Activated T-cell treated with anti-CD3 and anti-CD28 coated beads for 4 hours (primary cell): ENCODE measurements around the gene ANKHD1.

Experiments used
- DNase-seq: peaks from one replicate; pipeline ENCODE4 v3.0.0-alpha.2; 2020

The ANKHD1 gene

GRCh38 chr5:140546851-140547507 is 145.3 kb downstream of the ANKHD1 start:
- no peak for DNase-seq

- peak; percentile 76 for DNase-seq
Observed at GRCh38 chr5:140547508-140548299, 146.1 kb downstream of the ANKHD1 start, which contains the start of gene EIF4EBP3. Gene EIF4EBP3, plus strand, starts transcription at chr5:140547662. Its CDS starts 76 bp downstream, at chr5:140547738.

- DNase-seq: no peak
Observed at GRCh38 chr5:140548300-140548688, 146.7 kb downstream of the ANKHD1 start.

- no peak for DNase-seq
Observed at GRCh38 chr5:140548791-140549190, 147.2 kb downstream of the ANKHD1 start.

- DNase-seq: no peak
Observed at GRCh38 chr5:140549237-140550144, 147.9 kb downstream of the ANKHD1 start.

GRCh38 chr5:140550147-140551079 is 148.8 kb downstream of the ANKHD1 start:
- DNase-seq: no peak

GRCh38 chr5:140551872-140552271 is 150.2 kb downstream of the ANKHD1 start:
- no peak for DNase-seq

- no peak for DNase-seq
Observed at GRCh38 chr5:140553657-140554056, 152.0 kb downstream of the ANKHD1 start.

- no peak for DNase-seq
Observed at GRCh38 chr5:140554454-140554853, 152.8 kb downstream of the ANKHD1 start.

GRCh38 chr5:140555747-140556312 is 154.2 kb downstream of the ANKHD1 start:
- no peak for DNase-seq

- no peak for DNase-seq
Observed at GRCh38 chr5:140556438-140556837, 154.8 kb downstream of the ANKHD1 start.

- DNase-seq: peak; percentile 69
Observed at GRCh38 chr5:140557136-140557805, 155.6 kb downstream of the ANKHD1 start, which contains the start of gene SRA1. Gene SRA1, minus strand, starts transcription at chr5:140557473. Its CDS starts 21 bp downstream, at chr5:140557452.

GRCh38 chr5:140557965-140558364 is 156.3 kb downstream of the ANKHD1 start:
- DNase-seq: no peak

- DNase-seq: no peak
Observed at GRCh38 chr5:140558542-140558941, 156.9 kb downstream of the ANKHD1 start.

GRCh38 chr5:140560227-140560626 is 158.6 kb downstream of the ANKHD1 start:
- DNase-seq: no peak

- DNase-seq: no peak
Observed at GRCh38 chr5:140561753-140562523, 160.3 kb downstream of the ANKHD1 start.

- DNase-seq: no peak
Observed at GRCh38 chr5:140563596-140563995, 162.0 kb downstream of the ANKHD1 start.

- peak; percentile 92 for DNase-seq
Observed at GRCh38 chr5:140564196-140565023, 162.8 kb downstream of the ANKHD1 start, which contains the start of the genes APBB3 and SLC35A4. Gene APBB3, minus strand, starts transcription at chr5:140564598. Its CDS starts 353 bp downstream, at chr5:140564245. Gene SLC35A4, plus strand, starts transcription at chr5:140564828. Its CDS starts 2,342 bp downstream, at chr5:140567170.
